CD4-positive, CD25-positive, alpha-beta regulatory T cell (primary cell): ENCODE results near the gene DIPK1A. TPM values are rescaled to one million over a fixed set of nuclear protein-coding genes. Genes with fewer than 3 reads are reported as not detected.

Experiments used
- ATAC-seq, 2 donors: fragments of 150-1000 bp; cut with Tn5 transposase; one replicate each; pipeline ENCODE4 v1.10.0; 2021; ENCODE audit warnings: low read depth in 2 of 2, moderate number of reproducible peaks in 2 of 2, moderate library complexity in 1 of 2
- DNase-seq, 3 donors: peaks; one replicate each; pipeline versions ENCODE4 v3.0.0 to v3.0.0-alpha.2; 2012 to 2022; ENCODE audit warnings: mixed read lengths in 1 of 3
- H3K27ac ChIP-seq: one replicate; pipeline ENCODE4 v1.7.0; 2013; ENCODE audit warnings: mild to moderate bottlenecking, low read length; ENCODE audit not compliant: insufficient read depth, poor library complexity, severe bottlenecking
- H3K27me3 ChIP-seq: one replicate; pipeline ENCODE4 v1.7.0; 2013; ENCODE audit warnings: low read length; ENCODE audit not compliant: control insufficient read depth, insufficient read depth
- H3K36me3 ChIP-seq: one replicate; pipeline ENCODE4 v1.7.0; 2013; ENCODE audit warnings: mild to moderate bottlenecking, low read length, moderate library complexity; ENCODE audit not compliant: control insufficient read depth, insufficient read depth
- H3K4me1 ChIP-seq: 2 replicates; pipeline ENCODE4 v1.7.0; 2013; ENCODE audit warnings: mild to moderate bottlenecking, low read length; ENCODE audit not compliant: insufficient read depth, control insufficient read depth, poor library complexity, severe bottlenecking
- H3K4me3 ChIP-seq: one replicate; pipeline ENCODE4 v1.7.0; 2013; ENCODE audit warnings: low read depth, mild to moderate bottlenecking, low read length, moderate library complexity
- H3K9me3 ChIP-seq, 2 experiments: 1 replicate in 1 of 2; 2 replicates in 1 of 2; pipeline ENCODE4 v1.7.0; 2013; ENCODE audit warnings: low read length in 2 of 2, mild to moderate bottlenecking in 1 of 2, moderate library complexity in 1 of 2; ENCODE audit not compliant: control insufficient read depth in 2 of 2
- H3K27ac Mint-ChIP-seq, 3 donors: one replicate each; pipeline ENCODE4 v1.8.0; 2020 to 2022; ENCODE audit warnings: mild to moderate bottlenecking in 3 of 3, mixed read lengths in 3 of 3, moderate library complexity in 2 of 3
- H3K27me3 Mint-ChIP-seq: one replicate; pipeline ENCODE4 v1.8.0; 2022; ENCODE audit warnings: mild to moderate bottlenecking, mixed read lengths
- H3K36me3 Mint-ChIP-seq: one replicate; pipeline ENCODE4 v1.8.0; 2020; ENCODE audit warnings: mixed read lengths
- H3K4me1 Mint-ChIP-seq, 4 donors: one replicate each; pipeline ENCODE4 v1.8.0; 2020 to 2022; ENCODE audit warnings: mixed read lengths in 4 of 4, mild to moderate bottlenecking in 1 of 4
- H3K4me3 Mint-ChIP-seq, 4 donors: one replicate each; pipeline ENCODE4 v1.8.0; 2020 to 2022; ENCODE audit warnings: mild to moderate bottlenecking in 4 of 4, mixed read lengths in 4 of 4, moderate library complexity in 3 of 4
- H3K9me3 Mint-ChIP-seq, 7 donors: one replicate each; pipeline ENCODE4 v1.8.0; 2020 to 2022; ENCODE audit warnings: mixed read lengths in 7 of 7, mild to moderate bottlenecking in 3 of 7, moderate library complexity in 2 of 7
- polyA plus RNA-seq, 4 donors: library from polyadenylated mRNA; unstranded; fragments of 300-500 nt; fragmentation: Illumina TruSeq; gene quantifications; one replicate each; pipeline ENCODE4 v1.2.3, GENCODE V29; 2021
- total RNA-seq: library from RNA; stranded (reverse); gene quantifications from one replicate; pipeline ENCODE4 v1.2.3, GENCODE V29; 2022

DIPK1A gene
- total and polyA plus RNA-seq, 5 donors from 2014 or later, result 10.9 to 19.6 (median 14.7) TPM

DNA sequence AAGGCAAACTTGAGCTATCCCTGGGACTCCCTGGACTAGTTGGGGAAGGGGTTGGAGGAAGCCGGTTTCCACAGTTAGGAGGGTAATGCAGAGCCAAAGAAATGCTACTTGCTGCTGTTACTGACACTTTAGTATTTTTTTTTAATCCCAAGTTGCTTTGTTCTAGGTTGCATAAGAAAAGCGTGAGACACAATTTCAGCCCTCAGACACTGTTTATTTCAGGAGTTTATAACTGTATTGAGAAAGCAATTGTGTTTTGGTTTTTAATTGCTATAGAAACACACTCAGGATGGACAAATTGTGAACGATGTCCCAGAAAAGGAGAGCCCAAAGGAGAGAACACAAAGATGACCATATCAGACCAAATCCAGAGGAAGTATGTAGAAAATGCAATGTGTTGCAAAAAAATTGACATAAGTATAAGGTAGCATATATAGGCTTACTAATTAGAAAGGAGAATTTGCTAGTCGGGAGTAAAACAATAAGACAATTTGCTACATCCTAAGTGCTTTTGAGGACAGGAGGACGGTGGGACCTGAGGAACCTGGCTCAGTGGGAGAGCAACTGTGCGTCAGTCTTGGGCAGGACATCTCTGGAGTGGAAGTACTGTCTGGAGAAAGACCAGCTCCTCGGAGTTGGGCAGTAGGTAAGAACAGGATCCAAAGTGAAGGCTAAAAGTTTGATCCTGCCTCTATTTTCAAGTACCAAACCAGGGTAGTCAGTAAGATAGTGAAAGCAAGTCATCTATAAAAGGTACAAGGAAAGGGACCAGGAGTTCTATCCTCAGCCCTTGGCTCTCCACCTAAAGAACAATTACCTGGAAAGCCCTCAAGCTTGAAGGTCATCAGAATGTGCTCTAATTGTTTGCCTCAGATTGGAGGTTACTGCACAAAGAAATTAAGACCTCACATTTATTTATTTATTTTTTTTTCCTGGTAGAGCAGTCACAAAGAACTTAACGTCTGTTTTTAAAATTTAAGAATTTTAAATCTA is 39.9 kb downstream of the DIPK1A start:
- Histone ChIP-seq H3K36me3 (peaks cover 10% of the 10 kb centered on the region), H3K4me1 (no peaks in the 10 kb centered on the region), H3K27ac (no peak overlapping the region), H3K4me3 (no peak overlapping the region), H3K27me3 (no peaks in the 10 kb centered on the region), H3K9me3 (no peaks in the 10 kb centered on the region)
- peaks cover 4 to 30% (median 19%) of the 10 kb centered on the region in 4 donors for H3K4me1 Mint-ChIP-seq
- ATAC-seq, result no peak
- peak overlapping the region in 1 of 3 donors; percentile 64 for H3K27ac Mint-ChIP-seq
- H3K27me3 Mint-ChIP-seq, result no peaks in the 10 kb centered on the region
- DNase-seq, result no peak
- peaks cover 19% of the 10 kb centered on the region for H3K36me3 Mint-ChIP-seq
- no peak overlapping the region for H3K4me3 Mint-ChIP-seq
- peaks cover 0 to 6% (median 0%) of the 10 kb centered on the region in 7 donors for H3K9me3 Mint-ChIP-seq

DNA sequence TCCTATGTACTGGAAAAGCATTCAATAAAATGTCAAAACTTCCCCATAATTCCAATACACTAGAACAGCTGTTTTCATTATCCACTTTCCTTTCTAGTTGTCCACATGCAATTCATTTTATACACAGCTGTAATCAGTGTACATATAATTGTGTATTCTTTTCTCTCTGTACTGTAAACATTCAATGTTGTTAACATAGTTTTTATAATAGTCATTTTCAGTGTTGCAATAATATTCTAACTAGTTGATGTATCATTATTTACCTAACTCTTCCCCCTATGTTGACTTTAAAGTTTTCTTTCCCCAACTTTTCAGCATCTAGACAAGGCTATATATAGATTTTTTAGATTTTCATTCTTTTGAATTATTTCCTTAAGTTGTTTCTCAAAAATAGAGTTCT is 44.4 kb downstream of the DIPK1A start:
- H3K27ac Mint-ChIP-seq, result no peak overlapping the region
- DNase-seq (no peak), ATAC-seq (no peak)
- Histone ChIP-seq H3K27ac (no peak overlapping the region), H3K4me3 (no peak overlapping the region), H3K36me3 (peaks cover 10% of the 10 kb centered on the region), H3K27me3 (no peaks in the 10 kb centered on the region), H3K9me3 (no peaks in the 10 kb centered on the region), H3K4me1 (no peaks in the 10 kb centered on the region)
- no peaks in the 10 kb centered on the region for H3K27me3 Mint-ChIP-seq
- peaks cover 0 to 6% (median 0%) of the 10 kb centered on the region in 7 donors for H3K9me3 Mint-ChIP-seq
- H3K4me1 Mint-ChIP-seq, result peaks cover 12 to 32% (median 23%) of the 10 kb centered on the region in 4 donors
- no peak overlapping the region for H3K4me3 Mint-ChIP-seq
- peaks cover 21% of the 10 kb centered on the region for H3K36me3 Mint-ChIP-seq

DNA sequence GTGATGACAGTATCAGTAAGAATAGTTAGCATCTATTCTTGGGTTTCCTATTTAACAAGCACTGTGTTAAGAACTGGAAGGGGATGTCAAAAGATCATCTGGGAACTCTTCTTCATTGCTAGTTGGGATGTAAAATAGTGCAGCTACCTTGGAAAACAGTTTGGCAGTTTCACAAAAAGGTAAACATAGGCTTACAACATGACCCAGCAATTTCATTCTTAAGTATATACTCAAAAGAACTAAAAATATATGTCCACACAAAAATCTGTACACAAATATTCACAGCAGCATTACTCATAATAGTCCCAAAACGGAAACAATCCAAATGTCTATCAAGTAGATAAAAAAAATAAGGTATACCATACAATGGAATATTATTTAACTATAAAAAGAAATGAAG is 45.7 kb downstream of the DIPK1A start:
- Histone ChIP-seq H3K27me3 (no peaks in the 10 kb centered on the region), H3K36me3 (peaks cover 4% of the 10 kb centered on the region), H3K9me3 (no peaks in the 10 kb centered on the region), H3K4me3 (no peak overlapping the region), H3K4me1 (no peaks in the 10 kb centered on the region), H3K27ac (no peak overlapping the region)
- ATAC-seq (no peak), DNase-seq (no peak)
- Mint-ChIP-seq H3K27ac (no peak overlapping the region), H3K4me3 (no peak overlapping the region), H3K4me1 (peaks cover 12 to 35% (median 20%) of the 10 kb centered on the region in 4 donors), H3K27me3 (no peaks in the 10 kb centered on the region), H3K36me3 (peaks cover 17% of the 10 kb centered on the region), H3K9me3 (peaks cover 0 to 4% (median 0%) of the 10 kb centered on the region in 7 donors)

DNA sequence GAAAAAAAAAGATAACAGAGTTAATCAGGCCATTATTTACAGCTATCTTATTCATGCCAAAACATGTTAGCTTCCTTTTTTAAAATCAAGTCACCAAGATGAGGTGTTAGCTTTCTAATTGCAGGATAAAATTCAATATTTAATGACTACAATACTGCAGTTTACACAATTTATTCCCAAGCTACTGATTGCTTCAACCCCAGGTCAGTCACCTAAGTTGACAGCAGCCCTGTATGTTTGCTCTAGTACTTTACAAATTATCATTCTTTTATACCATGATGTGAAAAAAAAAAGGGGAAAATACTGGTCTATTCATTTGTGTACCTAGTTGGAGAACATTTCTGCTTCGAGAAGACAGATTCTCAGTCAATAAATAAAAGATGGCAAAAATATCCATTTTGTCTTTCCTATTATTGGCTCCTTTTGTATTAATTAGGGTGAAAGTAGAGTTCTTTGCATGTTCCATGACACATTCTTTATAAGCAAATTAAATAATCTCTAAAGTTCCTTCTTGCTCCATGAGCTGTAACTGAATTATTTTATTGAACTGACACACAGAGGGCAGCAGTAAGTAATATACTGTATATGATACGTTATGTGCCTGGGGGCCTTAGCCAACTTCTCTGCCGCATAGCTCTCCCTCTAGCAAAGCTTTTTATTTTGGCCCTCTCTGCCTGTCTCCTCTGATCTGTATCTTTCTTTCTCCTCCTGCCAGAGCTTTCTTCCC is 48.0 kb downstream of the DIPK1A start:
- Mint-ChIP-seq H3K4me3 (no peak overlapping the region), H3K4me1 (peaks cover 9 to 44% (median 31%) of the 10 kb centered on the region in 4 donors), H3K36me3 (peaks cover 29% of the 10 kb centered on the region), H3K9me3 (peaks cover 0 to 3% (median 0%) of the 10 kb centered on the region in 7 donors), H3K27ac (peak overlapping the region in 1 of 3 donors; percentile 3), H3K27me3 (no peaks in the 10 kb centered on the region)
- H3K36me3 ChIP-seq, result peaks cover 4% of the 10 kb centered on the region
- H3K27me3 ChIP-seq, result no peaks in the 10 kb centered on the region
- DNase-seq, result no peak
- H3K4me3 ChIP-seq, result no peak overlapping the region
- no peak overlapping the region for H3K27ac ChIP-seq
- ATAC-seq, result no peak
- no peaks in the 10 kb centered on the region for H3K9me3 ChIP-seq
- no peaks in the 10 kb centered on the region for H3K4me1 ChIP-seq

DNA sequence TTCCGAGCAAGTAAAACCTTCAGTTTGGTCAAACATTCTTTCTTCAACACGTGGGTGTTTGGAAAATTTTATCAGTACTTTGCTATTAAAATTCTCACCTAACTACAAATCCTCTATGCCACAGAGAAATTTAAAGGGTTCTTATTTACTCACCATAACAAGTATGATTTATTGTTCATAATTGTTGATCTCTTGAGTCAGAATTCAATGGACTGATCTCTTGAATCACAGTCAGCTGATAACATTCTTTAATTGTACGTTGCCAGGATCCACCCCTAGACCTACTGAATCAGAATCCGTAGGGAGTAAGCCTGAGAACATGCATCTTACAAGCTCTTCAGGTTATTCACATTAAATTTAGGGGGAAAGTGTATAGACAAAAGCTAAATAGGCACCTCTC is 51.2 kb downstream of the DIPK1A start:
- Mint-ChIP-seq H3K9me3 (peaks cover 0 to 7% (median 0%) of the 10 kb centered on the region in 7 donors), H3K4me3 (no peak overlapping the region), H3K36me3 (peaks cover 36% of the 10 kb centered on the region), H3K4me1 (peaks cover 9 to 44% (median 39%) of the 10 kb centered on the region in 4 donors), H3K27ac (no peak overlapping the region), H3K27me3 (no peaks in the 10 kb centered on the region)
- DNase-seq (no peak), ATAC-seq (no peak)
- Histone ChIP-seq H3K27me3 (no peaks in the 10 kb centered on the region), H3K4me1 (no peaks in the 10 kb centered on the region), H3K9me3 (no peaks in the 10 kb centered on the region), H3K4me3 (no peak overlapping the region), H3K27ac (no peak overlapping the region), H3K36me3 (peaks cover 14% of the 10 kb centered on the region)

DNA sequence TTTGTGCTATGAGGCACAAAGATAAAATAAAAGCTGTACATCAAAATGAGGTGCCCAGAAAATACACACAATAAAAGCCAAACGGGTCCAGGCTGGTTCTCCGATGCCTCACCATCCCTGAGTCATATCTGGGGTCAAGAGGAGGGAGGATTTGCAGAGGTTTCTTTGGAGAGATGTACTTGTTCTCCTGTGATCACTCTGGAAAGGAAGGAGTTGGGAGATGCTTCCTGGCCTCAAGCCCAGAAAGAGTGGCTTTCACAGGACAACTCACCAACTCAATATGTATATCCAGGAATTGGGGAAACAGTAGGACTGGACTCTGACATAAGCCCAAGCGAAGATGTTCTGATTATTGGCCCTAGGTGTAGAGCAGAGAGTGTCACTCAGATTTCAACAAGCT is 51.9 kb downstream of the DIPK1A start:
- Mint-ChIP-seq H3K4me1 (peaks cover 9 to 51% (median 44%) of the 10 kb centered on the region in 4 donors), H3K27me3 (no peaks in the 10 kb centered on the region), H3K9me3 (peaks cover 0 to 7% (median 0%) of the 10 kb centered on the region in 7 donors), H3K4me3 (no peak overlapping the region), H3K27ac (no peak overlapping the region), H3K36me3 (peaks cover 34% of the 10 kb centered on the region)
- no peak overlapping the region for H3K27ac ChIP-seq
- H3K4me3 ChIP-seq, result no peak overlapping the region
- H3K27me3 ChIP-seq, result no peaks in the 10 kb centered on the region
- no peak for DNase-seq
- no peaks in the 10 kb centered on the region for H3K4me1 ChIP-seq
- H3K9me3 ChIP-seq, result no peaks in the 10 kb centered on the region
- H3K36me3 ChIP-seq, result peaks cover 14% of the 10 kb centered on the region
- ATAC-seq, result no peak

DNA sequence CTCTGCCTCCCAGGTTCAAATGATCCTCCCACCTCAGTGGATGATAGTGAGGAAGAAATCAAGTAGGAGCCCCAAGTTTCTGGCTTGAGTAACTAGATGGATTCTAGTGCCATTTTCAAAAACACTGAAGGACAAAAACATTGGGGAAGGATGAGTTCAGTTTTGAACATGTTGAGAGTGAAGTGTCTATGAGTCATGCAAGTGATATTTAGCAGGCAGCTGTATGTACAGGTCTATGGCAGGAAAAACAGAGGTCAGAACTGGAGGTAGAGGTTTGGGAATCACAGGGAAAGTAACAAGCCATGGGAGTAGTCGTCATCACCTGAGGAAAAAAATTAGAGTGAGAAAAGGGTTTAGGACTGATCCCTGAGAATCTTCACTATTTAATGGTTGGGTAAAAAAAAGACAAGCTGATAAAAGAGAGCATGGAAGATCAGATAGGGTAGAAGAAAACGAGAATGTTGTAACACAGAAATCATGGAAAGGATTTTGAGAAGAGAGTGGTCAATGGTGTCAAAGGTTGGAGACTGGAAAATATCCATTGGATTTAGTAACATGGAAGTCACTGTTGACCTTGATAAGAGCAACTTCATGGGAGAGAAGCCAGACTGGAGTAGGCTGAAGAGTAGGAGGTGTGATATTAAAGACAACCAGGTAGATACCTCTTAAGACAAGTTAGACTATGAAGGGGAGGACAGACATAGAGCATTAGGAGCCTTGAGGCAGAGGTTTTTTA is 53.1 kb downstream of the DIPK1A start:
- Mint-ChIP-seq H3K27ac (peak overlapping the region in 1 of 3 donors; percentile 1), H3K36me3 (peaks cover 31% of the 10 kb centered on the region), H3K27me3 (no peaks in the 10 kb centered on the region), H3K9me3 (peaks cover 0 to 7% (median 0%) of the 10 kb centered on the region in 7 donors), H3K4me1 (peaks cover 20 to 50% (median 44%) of the 10 kb centered on the region in 4 donors), H3K4me3 (no peak overlapping the region)
- Histone ChIP-seq H3K36me3 (peaks cover 14% of the 10 kb centered on the region), H3K27ac (no peak overlapping the region), H3K27me3 (no peaks in the 10 kb centered on the region), H3K4me3 (no peak overlapping the region), H3K4me1 (peaks cover 12% of the 10 kb centered on the region), H3K9me3 (no peaks in the 10 kb centered on the region)
- ATAC-seq (no peak), DNase-seq (no peak)
